OCI-LY1 (cell line): ENCODE results near the gene SPCS1.

Source experiments
- CTCF ChIP-seq: fragments of 200-600 bp; sonication (generic), shearing (Covaris generic); IDR thresholded peaks from 2 replicates; pipeline ENCODE4 v1.5.1; 2017; ENCODE audit warnings: mild to moderate bottlenecking, antibody characterized with exemption, low read length, moderate library complexity, mixed read lengths
- EZH2 ChIP-seq: fragments of 200-600 bp; sonication (generic), shearing (Covaris generic); IDR thresholded peaks from 2 replicates; pipeline ENCODE4 v1.8.0; 2017; ENCODE audit warnings: borderline replicate concordance, mixed run types, mild to moderate bottlenecking, antibody characterized with exemption, low read length, moderate library complexity, mixed read lengths

GRCh38 chr3:52733256-52733891, 27.5 kb downstream of the SPCS1 start:
- TF ChIP-seq CTCF (no peak), EZH2 (no peak)
